HCT116 (cell line): ENCODE data around the gene ANKRD33. TPM values are rescaled to one million over a fixed set of nuclear protein-coding genes. Genes with fewer than 3 reads are reported as not detected.

Experiments used
- ATAC-seq: fragments of 200-7000 bp; cut with Tn5 transposase; 2 replicates; pipeline ENCODE4 v1.9.1; 2020; ENCODE audit warnings: mild to moderate bottlenecking, moderate library complexity
- BruUV-seq: library from RNA; stranded (reverse); fragments of 400-500 nt; replicated peaks from 2 replicates; lab custom pipeline; 2021; lab: Mats Ljungman, UMichigan
- CTCF ChIA-PET: fragments of 300-600 bp; sonication (Branson Sonifier 250); formaldehyde crosslinking; loops from one replicate; lab custom pipeline; 2021; ENCODE audit warnings: antibody characterized with exemption; lab: Charles Lee
- POLR2A ChIA-PET: fragments of 300-600, 350-600 bp; sonication (Branson Sonifier 250); formaldehyde crosslinking; loops from one replicate; lab custom pipeline; 2021; ENCODE audit warnings: antibody characterized with exemption; lab: Charles Lee
- RAD21 ChIA-PET, 2 experiments: fragments of 300-600 bp; sonication (Branson Sonifier 250); formaldehyde crosslinking; loops; one replicate each; lab custom pipeline; 2023; ENCODE audit warnings: low total read pairs in 2 of 2; ENCODE audit not compliant: uncharacterized antibody in 2 of 2, unreplicated experiment in 2 of 2, low non-redundant PET in 1 of 2; lab: Charles Lee
- DNase-seq: peaks from one replicate; pipeline ENCODE4 v3.0.0-alpha.2; 2010; ENCODE audit warnings: low read depth, low spot score
- H2AFZ ChIP-seq: fragments of 200-600 bp; shearing (Covaris generic), sonication (generic); 2 replicates; pipeline ENCODE4 v1.6.1; 2017; ENCODE audit warnings: low read depth, mixed run types, mixed read lengths, antibody characterized with exemption, low read length; ENCODE audit not compliant: poor library complexity, severe bottlenecking
- H3K27ac ChIP-seq: 2 replicates; pipeline ENCODE4 v1.5.1; 2012; ENCODE audit warnings: low read depth, low read length
- H3K27me3 ChIP-seq: fragments of 200-600 bp; sonication (generic); 2 replicates; pipeline ENCODE4 v1.6.1; 2016; ENCODE audit warnings: mixed run types, low read length, mixed read lengths; ENCODE audit not compliant: insufficient read depth
- H3K36me3 ChIP-seq, 2 experiments: fragments of 200-500 bp in 1 of 2; fragments of 200-600 bp in 1 of 2; sonication (Bioruptor generic) in 1 of 2; sonication (generic) in 1 of 2; 2 replicates each; pipeline versions ENCODE4 v1.5.1 to v1.6.1; 2014 to 2016; ENCODE audit warnings: low read length in 2 of 2, inconsistent platforms in 1 of 2, mixed read lengths in 1 of 2, mixed run types in 1 of 2; ENCODE audit not compliant: insufficient read depth in 2 of 2, control insufficient read depth in 1 of 2
- H3K4me1 ChIP-seq, 2 experiments: fragments of 200-600 bp in 1 of 2; sonication (generic) in 1 of 2; 2 replicates each; pipeline versions ENCODE4 v1.5.1 to v1.6.1; 2012 to 2017; ENCODE audit warnings: low read length in 2 of 2, inconsistent platforms in 1 of 2, mild to moderate bottlenecking in 1 of 2, mixed read lengths in 1 of 2, mixed run types in 1 of 2, moderate library complexity in 1 of 2; ENCODE audit not compliant: insufficient read depth in 2 of 2, control insufficient read depth in 1 of 2
- H3K4me2 ChIP-seq: fragments of 200-600 bp; sonication (generic); 2 replicates; pipeline ENCODE4 v1.6.1; 2017; ENCODE audit warnings: mixed run types, low read length, mixed read lengths
- H3K4me3 ChIP-seq, 2 experiments: fragments of 200-600 bp in 1 of 2; sonication (generic) in 1 of 2; replicated peaks in 1 of 2; 2 replicates each; pipeline ENCODE4 v1.5.1; 2011 to 2016; ENCODE audit warnings: low read length in 2 of 2, control low read depth in 1 of 2, low read depth in 1 of 2, mild to moderate bottlenecking in 1 of 2, mixed read lengths in 1 of 2, mixed run types in 1 of 2
- H3K79me2 ChIP-seq: fragments of 200-600 bp; sonication (generic); 2 replicates; pipeline ENCODE4 v1.6.1; 2017; ENCODE audit warnings: mild to moderate bottlenecking, mixed run types, low read length, moderate library complexity, mixed read lengths; ENCODE audit not compliant: insufficient read depth
- H3K9ac ChIP-seq: fragments of 200-600 bp; sonication (generic); 2 replicates; pipeline ENCODE4 v1.6.1; 2016; ENCODE audit warnings: low read length, mixed read lengths
- H3K9me2 ChIP-seq: fragments of 200-600 bp; sonication (generic), shearing (Covaris generic); 2 replicates; pipeline ENCODE4 v1.6.1; 2017; ENCODE audit warnings: mixed run types, mild to moderate bottlenecking, moderate library complexity; ENCODE audit not compliant: insufficient read depth
- H3K9me3 ChIP-seq, 2 experiments: fragments of 200-500 bp in 1 of 2; fragments of 200-600 bp in 1 of 2; sonication (Bioruptor generic) in 1 of 2; sonication (generic) in 1 of 2; 2 replicates each; pipeline ENCODE4 v1.6.1; 2014 to 2017; ENCODE audit warnings: low read length in 2 of 2, mixed read lengths in 2 of 2, inconsistent platforms in 1 of 2, low read depth in 1 of 2, mild to moderate bottlenecking in 1 of 2, mixed run types in 1 of 2, moderate library complexity in 1 of 2; ENCODE audit not compliant: control insufficient read depth in 1 of 2, insufficient read depth in 1 of 2
- H4K20me1 ChIP-seq: fragments of 200-600 bp; sonication (generic), shearing (Covaris generic); 2 replicates; pipeline ENCODE4 v1.6.1; 2017; ENCODE audit warnings: mixed run types, mild to moderate bottlenecking, moderate library complexity; ENCODE audit not compliant: insufficient read depth
- CEBPB ChIP-seq: IDR thresholded peaks from 2 replicates; pipeline ENCODE4 v1.6.1; 2012; ENCODE audit warnings: low read depth
- EGR1 ChIP-seq: IDR thresholded peaks from 2 replicates; pipeline ENCODE4 v1.6.1; 2012; ENCODE audit warnings: low read depth
- ELF1 ChIP-seq: IDR thresholded peaks from 2 replicates; pipeline ENCODE4 v1.6.1; 2012; ENCODE audit warnings: low read depth, borderline replicate concordance
- EZH2 ChIP-seq: fragments of 200-600 bp; sonication (generic); IDR thresholded peaks from 2 replicates; pipeline ENCODE4 v1.6.1; 2017; ENCODE audit warnings: antibody characterized with exemption, mixed run types
- JUND ChIP-seq: IDR thresholded peaks from 2 replicates; pipeline ENCODE4 v1.6.1; 2012
- POLR2AphosphoS5 ChIP-seq: IDR thresholded peaks from 2 replicates; pipeline ENCODE4 v1.6.1; 2011; ENCODE audit warnings: mild to moderate bottlenecking, low read depth, low read length, moderate library complexity
- RAD21 ChIP-seq: IDR thresholded peaks from 2 replicates; pipeline ENCODE4 v1.6.1; 2012; ENCODE audit warnings: low read depth, mild to moderate bottlenecking
- SIN3A ChIP-seq: IDR thresholded peaks from 2 replicates; pipeline ENCODE4 v1.6.1; 2012; ENCODE audit warnings: low read depth
- SRF ChIP-seq: IDR thresholded peaks from 2 replicates; pipeline ENCODE4 v1.6.1; 2012; ENCODE audit warnings: low read depth
- YY1 ChIP-seq: IDR thresholded peaks from 2 replicates; pipeline ENCODE4 v1.6.1; 2011; ENCODE audit warnings: low read length, low read depth, moderate library complexity, mild to moderate bottlenecking; ENCODE audit not compliant: insufficient replicate concordance; ENCODE audit errors: extremely low read depth
- ZFX ChIP-seq: fragments of 450-650 bp; IDR thresholded peaks from 2 replicates; pipeline ENCODE4 v1.6.1; 2017
- ZNF274 ChIP-seq: fragments of 200-500 bp; sonication (Bioruptor generic); IDR thresholded peaks from 2 replicates; pipeline ENCODE4 v1.6.1; 2014; ENCODE audit warnings: mild to moderate bottlenecking, low read depth, low read length, inconsistent platforms
- intact Hi-C: fragments of 100-400 bp; cut with micrococcal nuclease; formaldehyde crosslinking; loops from 2 replicates; pipeline ENCODE4 v1.10.0; 2022
- total RNA-seq: library from RNA; stranded (reverse); gene quantifications from one replicate; pipeline ENCODE4 v1.2.1, GENCODE V29; 2021; ENCODE audit not compliant: unreplicated experiment
- TF ChIP-seq, protein P1 (sequence below): IDR thresholded peaks from 2 replicates; pipeline ENCODE4 v1.6.1; 2012
- TF ChIP-seq, protein P2 (sequence below): IDR thresholded peaks from 2 replicates; pipeline ENCODE4 v1.6.1; 2012; ENCODE audit warnings: low read depth

Gene ANKRD33
- total RNA-seq, 1 experiment from 2014 or later, result not detected

DNA sequence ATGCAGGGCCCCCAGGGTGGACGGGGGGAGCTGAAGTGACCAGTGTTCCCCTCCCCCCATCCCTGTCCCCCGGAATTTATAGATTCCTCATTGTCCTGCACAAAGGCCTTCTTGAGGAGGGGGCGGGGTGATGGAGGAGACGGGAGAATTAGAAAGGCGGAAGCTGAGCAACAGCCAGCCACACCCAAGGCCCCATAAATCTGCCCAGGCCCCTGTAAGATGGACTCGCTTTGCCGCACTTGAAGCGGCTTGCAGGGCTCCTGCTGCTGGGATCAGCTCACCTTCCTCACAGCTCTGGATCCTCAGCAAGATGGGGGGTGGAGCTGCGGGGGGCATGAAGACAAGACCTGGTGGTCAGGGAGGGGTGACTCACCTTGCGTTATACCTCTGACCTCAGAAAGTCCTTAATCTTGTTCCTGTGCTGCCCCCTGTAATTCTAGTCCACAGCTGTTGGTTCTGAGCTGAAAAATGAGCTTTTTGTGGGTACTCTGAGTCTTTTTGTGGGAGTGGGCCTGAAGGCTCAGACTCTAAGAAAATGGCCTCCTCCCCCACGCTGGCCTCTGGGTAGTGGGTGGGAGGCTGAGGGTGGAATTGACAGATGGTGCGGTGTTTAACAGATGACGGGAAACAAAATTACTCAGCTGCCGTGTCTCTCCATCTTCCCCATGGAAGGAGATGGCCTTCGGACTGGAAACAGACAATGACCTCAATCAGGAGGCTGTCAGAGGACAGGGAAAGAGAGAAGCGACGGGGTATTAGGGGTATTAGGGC, 15.8 kb upstream of the ANKRD33 start:
- intact Hi-C loops, result no loop called here
- Histone ChIP-seq H3K79me2 (no peaks in the 10 kb centered on the region), H3K9me2 (no peaks in the 10 kb centered on the region), H3K4me1 (0 out of 4 replicates have a peak, but pooled peaks cover 0 to under 1% of the 10 kb centered on the region in 2 experiments), H3K4me3 (no peak overlapping the region), H2AFZ (no peak overlapping the region), H4K20me1 (no peaks in the 10 kb centered on the region), H3K9ac (no peak overlapping the region), H3K4me2 (no peak overlapping the region), H3K9me3 (no peaks in the 10 kb centered on the region), H3K27ac (no peak overlapping the region), H3K27me3 (no peaks in the 10 kb centered on the region), H3K36me3 (no peaks in the 10 kb centered on the region)
- RAD21 ChIA-PET, result no interaction called here
- POLR2A ChIA-PET, result no interaction called here
- no peak for ATAC-seq
- no peak for TF ChIP-seq CEBPB
- no peak for TF ChIP-seq YY1
- TF ChIP-seq ELF1, result no peak
- DNase-seq, result no peak
- CTCF ChIA-PET, result interaction anchor here (0.7 kb wide), 1 partner anchor 451 kb away, joined by 3 read pairs; no protein-coding TSS in a partner anchor
- no TSS peak for BruUV-seq

DNA sequence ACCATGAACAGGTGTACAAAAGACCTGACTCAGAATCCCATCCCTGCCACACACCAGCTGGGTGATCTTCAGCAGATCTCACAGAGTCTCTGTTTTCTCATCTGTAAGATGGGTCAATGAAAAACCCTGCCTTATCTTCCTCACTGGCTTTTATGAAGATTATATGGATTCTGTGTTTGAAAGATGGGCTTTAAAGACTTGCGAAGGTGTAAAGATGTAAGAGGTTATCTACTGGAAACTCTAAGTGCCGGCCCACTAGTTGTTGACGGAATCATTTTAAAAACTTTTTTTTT, 15.3 kb upstream of the ANKRD33 start:
- ChIA-PET RAD21 (no interaction called here), CTCF (interaction anchor here (3.9 kb wide), 1 partner anchor 452 kb away, joined by 55 read pairs; no protein-coding TSS in a partner anchor), POLR2A (no interaction called here)
- Histone ChIP-seq H2AFZ (no peak overlapping the region), H3K4me3 (no peak overlapping the region), H3K36me3 (no peaks in the 10 kb centered on the region), H3K9ac (no peak overlapping the region), H3K27ac (no peak overlapping the region), H3K9me3 (no peaks in the 10 kb centered on the region), H4K20me1 (no peaks in the 10 kb centered on the region), H3K4me2 (no peak overlapping the region), H3K79me2 (no peaks in the 10 kb centered on the region), H3K4me1 (no peaks in the 10 kb centered on the region), H3K9me2 (no peaks in the 10 kb centered on the region), H3K27me3 (no peaks in the 10 kb centered on the region)
- TF ChIP-seq ZFX, result no peak
- TF ChIP-seq ZNF274, result no peak
- no peak for TF ChIP-seq POLR2AphosphoS5
- no peak for TF ChIP-seq EGR1
- no peak for TF ChIP-seq SRF
- TF ChIP-seq, protein P1, sequence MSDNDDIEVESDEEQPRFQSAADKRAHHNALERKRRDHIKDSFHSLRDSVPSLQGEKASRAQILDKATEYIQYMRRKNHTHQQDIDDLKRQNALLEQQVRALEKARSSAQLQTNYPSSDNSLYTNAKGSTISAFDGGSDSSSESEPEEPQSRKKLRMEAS, result no peak
- no peak for TF ChIP-seq CEBPB
- no peak for TF ChIP-seq SIN3A
- no peak for TF ChIP-seq YY1
- TF ChIP-seq JUND, result no peak
- TF ChIP-seq RAD21, result no peak
- no peak for TF ChIP-seq EZH2
- TF ChIP-seq, protein P2, sequence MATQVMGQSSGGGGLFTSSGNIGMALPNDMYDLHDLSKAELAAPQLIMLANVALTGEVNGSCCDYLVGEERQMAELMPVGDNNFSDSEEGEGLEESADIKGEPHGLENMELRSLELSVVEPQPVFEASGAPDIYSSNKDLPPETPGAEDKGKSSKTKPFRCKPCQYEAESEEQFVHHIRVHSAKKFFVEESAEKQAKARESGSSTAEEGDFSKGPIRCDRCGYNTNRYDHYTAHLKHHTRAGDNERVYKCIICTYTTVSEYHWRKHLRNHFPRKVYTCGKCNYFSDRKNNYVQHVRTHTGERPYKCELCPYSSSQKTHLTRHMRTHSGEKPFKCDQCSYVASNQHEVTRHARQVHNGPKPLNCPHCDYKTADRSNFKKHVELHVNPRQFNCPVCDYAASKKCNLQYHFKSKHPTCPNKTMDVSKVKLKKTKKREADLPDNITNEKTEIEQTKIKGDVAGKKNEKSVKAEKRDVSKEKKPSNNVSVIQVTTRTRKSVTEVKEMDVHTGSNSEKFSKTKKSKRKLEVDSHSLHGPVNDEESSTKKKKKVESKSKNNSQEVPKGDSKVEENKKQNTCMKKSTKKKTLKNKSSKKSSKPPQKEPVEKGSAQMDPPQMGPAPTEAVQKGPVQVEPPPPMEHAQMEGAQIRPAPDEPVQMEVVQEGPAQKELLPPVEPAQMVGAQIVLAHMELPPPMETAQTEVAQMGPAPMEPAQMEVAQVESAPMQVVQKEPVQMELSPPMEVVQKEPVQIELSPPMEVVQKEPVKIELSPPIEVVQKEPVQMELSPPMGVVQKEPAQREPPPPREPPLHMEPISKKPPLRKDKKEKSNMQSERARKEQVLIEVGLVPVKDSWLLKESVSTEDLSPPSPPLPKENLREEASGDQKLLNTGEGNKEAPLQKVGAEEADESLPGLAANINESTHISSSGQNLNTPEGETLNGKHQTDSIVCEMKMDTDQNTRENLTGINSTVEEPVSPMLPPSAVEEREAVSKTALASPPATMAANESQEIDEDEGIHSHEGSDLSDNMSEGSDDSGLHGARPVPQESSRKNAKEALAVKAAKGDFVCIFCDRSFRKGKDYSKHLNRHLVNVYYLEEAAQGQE, result no peak
- no TSS peak for BruUV-seq
- no peak for ATAC-seq
- DNase-seq, result no peak
- intact Hi-C loops, result no loop called here
